Measurements from ENCODE around the gene KDM6A. TPM values are rescaled to one million over a fixed set of nuclear protein-coding genes. Genes with fewer than 3 reads are reported as not detected.

The KDM6A gene
- polyA plus RNA-seq, 1 of the 3 experiments (the other 2 are of a cell fraction), result 7.4 TPM

- Histone ChIP-seq H4K20me1 (ENCODE audit: insufficient read depth) (peaks cover 63% of the 10 kb centered on the region), H3K9me2 (no peaks in the 10 kb centered on the region), H3K4me3 (ENCODE audit: low read depth in 2 of 2, low read length in 1 of 2) (no peak overlapping the region), H3F3A (replicated peaks; ENCODE audit: insufficient read depth) (peaks cover 13% of the 10 kb centered on the region), H3K27ac (ENCODE audit: low read depth in 2 of 2, low read length in 1 of 2) (no peak overlapping the region), H3K9ac (no peak overlapping the region), H3K9me3 (peaks cover 16% of the 10 kb centered on the region), H3K36me3 (replicated peaks in 1 of 2; ENCODE audit: control insufficient read depth in 1 of 2, insufficient read depth in 2 of 2, low read length in 1 of 2) (peaks cover 0 to 8% of the 10 kb centered on the region in 2 experiments), H3K27me3 (ENCODE audit: insufficient read depth) (no peaks in the 10 kb centered on the region), H2AFZ (ENCODE audit: low read depth) (no peak overlapping the region), H3K79me2 (ENCODE audit: insufficient read depth) (peaks cover 99% of the 10 kb centered on the region), H3K4me1 (ENCODE audit: control insufficient read depth in 1 of 2, insufficient read depth in 2 of 2, low read depth in 1 of 2, low read length in 1 of 2) (no peaks in the 10 kb centered on the region; a peak in 1 of 4 replicates), H3K4me2 (no peak overlapping the region)
- ChIA-PET CTCF (interaction anchor here (1.5 kb wide), 1 partner anchor 24 kb away, joined by 3 read pairs; no protein-coding TSS in a partner anchor), POLR2A (no interaction called here)
- TF ChIP-seq TAF1 (IDR thresholded peaks at IDR 0.05; ENCODE audit: borderline replicate concordance, low read depth, low read length) (no peak), RFX5 (IDR thresholded peaks at IDR 0.05; ENCODE audit: low read length) (no peak), JUND (IDR thresholded peaks at IDR 0.05) (no peak), RAD21 (IDR thresholded peaks at IDR 0.05; ENCODE audit: low read length) (no peak), MXI1 (IDR thresholded peaks at IDR 0.05; ENCODE audit: low read depth, low read length) (no peak), GABPA (IDR thresholded peaks at IDR 0.05; ENCODE audit: low read depth) (no peak), EZH2phosphoT487 (IDR thresholded peaks at IDR 0.05; ENCODE audit: borderline replicate concordance, low read depth) (no peak), NFIC (IDR thresholded peaks at IDR 0.05; ENCODE audit: borderline replicate concordance) (no peak), USF1 (IDR thresholded peaks at IDR 0.05; ENCODE audit: borderline replicate concordance, low read depth) (no peak), TEAD4 (IDR thresholded peaks at IDR 0.05; ENCODE audit: borderline replicate concordance, insufficient read depth) (no peak)
- WGBS (ENCODE audit: low lambda C conversion rate), result 95% methylated on average over 2 of the region's 2 CpGs
- DNase-seq, result no peak
These were observed 24.6 kb downstream of the KDM6A start for GRCh38 chrX:44897539-44897938.

GRCh38 chrX:44898411-44899221 is 25.6 kb downstream of the KDM6A start:
- TF ChIP-seq USF2 (IDR thresholded peaks at IDR 0.05; ENCODE audit: borderline replicate concordance, low read depth, low read length) (no peak), FOSL2 (IDR thresholded peaks at IDR 0.05; ENCODE audit: borderline replicate concordance, low read depth) (no peak), RAD21 (IDR thresholded peaks at IDR 0.05; ENCODE audit: low read length) (no peak), CHD2 (IDR thresholded peaks at IDR 0.05; ENCODE audit: low read length, partially characterized antibody) (no peak), TAF1 (IDR thresholded peaks at IDR 0.05; ENCODE audit: borderline replicate concordance, low read depth, low read length) (no peak), RCOR1 (IDR thresholded peaks at IDR 0.05; ENCODE audit: low read length) (no peak), ELF1 (IDR thresholded peaks at IDR 0.05) (no peak), GATA2 (CRISPR knock-in tag; IDR thresholded peaks at IDR 0.05) (no peak), IRF3 (IDR thresholded peaks at IDR 0.05; ENCODE audit: low read depth, low read length) (no peak), SIN3A (IDR thresholded peaks at IDR 0.05; ENCODE audit: borderline replicate concordance, low read depth, low read length) (no peak), NFIC (IDR thresholded peaks at IDR 0.05; ENCODE audit: borderline replicate concordance) (no peak)
- peaks cover 14% of the 10 kb centered on the region for H3F3A ChIP-seq (replicated peaks; ENCODE audit: insufficient read depth)
- peaks cover 0 to 11% of the 10 kb centered on the region in 2 experiments for H3K36me3 ChIP-seq (replicated peaks in 1 of 2; ENCODE audit: control insufficient read depth in 1 of 2, insufficient read depth in 2 of 2, low read length in 1 of 2)
- no peak overlapping the region for H3K4me3 ChIP-seq (ENCODE audit: low read depth in 2 of 2, low read length in 1 of 2)
- no peak overlapping the region for H3K27ac ChIP-seq (ENCODE audit: low read depth in 2 of 2, low read length in 1 of 2)
- H3K79me2 ChIP-seq (ENCODE audit: insufficient read depth), result peaks cover 98% of the 10 kb centered on the region
- no peak overlapping the region for H3K4me2 ChIP-seq
- H3K27me3 ChIP-seq (ENCODE audit: insufficient read depth), result no peaks in the 10 kb centered on the region
- 100% methylated on average over 2 of the region's 3 CpGs for WGBS (ENCODE audit: low lambda C conversion rate)
- H3K9me3 ChIP-seq, result peaks cover 23% of the 10 kb centered on the region
- no peak for DNase-seq
- H3K4me1 ChIP-seq (ENCODE audit: control insufficient read depth in 1 of 2, insufficient read depth in 2 of 2, low read depth in 1 of 2, low read length in 1 of 2), result no peaks in the 10 kb centered on the region; a peak in 1 of 4 replicates
- POLR2A ChIA-PET, result no interaction called here
- H2AFZ ChIP-seq (ENCODE audit: low read depth), result no peak overlapping the region
- CTCF ChIA-PET, result interaction anchor here (0.9 to 1.9 kb wide), 5 partner anchors 16 to 172 kb away, joined by 3 to 8 read pairs (median 3); no protein-coding TSS in a partner anchor
- no peaks in the 10 kb centered on the region for H3K9me2 ChIP-seq
- peaks cover 62% of the 10 kb centered on the region for H4K20me1 ChIP-seq (ENCODE audit: insufficient read depth)
- no peak overlapping the region for H3K9ac ChIP-seq
